ENCODE measurements around the gene INF2.

The INF2 gene

DNA sequence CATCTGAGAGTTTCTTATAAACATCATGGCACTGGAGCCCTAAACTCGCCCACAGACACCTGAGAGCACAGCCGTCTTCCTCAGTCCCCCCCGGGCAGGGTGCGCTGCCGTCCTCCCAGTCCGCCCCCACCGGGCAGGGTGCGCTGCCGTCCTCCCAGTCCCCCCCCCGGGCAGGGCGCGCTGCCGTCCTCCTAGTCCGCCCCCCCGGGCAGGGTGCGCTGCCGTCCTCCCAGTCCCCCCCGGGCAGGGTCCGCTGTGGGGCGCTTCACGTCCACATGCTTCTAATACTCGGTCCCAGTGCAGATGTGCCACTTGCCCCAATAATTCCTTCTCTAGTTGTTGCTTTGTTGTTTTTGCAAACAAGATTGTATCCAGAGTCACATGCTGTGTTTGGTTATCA lies 27.7 kb downstream of the INF2 start:
- H3K4me3 ChIP-seq (ENCODE audit: low read depth, low read length) = no peak overlapping the region
- TF ChIP-seq CTCF (IDR thresholded peaks at IDR 0.05; ENCODE audit: low read depth, low read length) = no peak

DNA sequence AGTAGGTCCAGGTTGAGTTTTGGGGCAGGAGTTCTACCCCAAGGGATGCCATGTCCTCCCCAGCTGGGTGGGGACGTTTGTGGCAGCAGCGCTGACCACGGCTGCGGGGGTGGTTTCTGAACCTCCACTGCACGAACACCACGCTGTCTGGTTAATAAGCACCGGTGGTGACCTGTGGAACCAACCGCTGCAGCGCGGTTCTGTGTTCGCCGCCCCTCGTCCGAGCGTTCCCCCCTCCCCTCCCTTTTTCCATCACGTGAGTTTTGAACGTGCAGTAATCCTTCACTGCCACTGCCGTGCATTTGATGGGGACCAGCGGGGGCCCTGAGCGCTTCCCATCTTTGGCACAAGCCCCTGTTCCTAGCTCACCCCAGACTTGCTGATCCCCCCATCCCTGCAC lies 28.2 kb downstream of the INF2 start:
- no peak for TF ChIP-seq CTCF (IDR thresholded peaks at IDR 0.05; ENCODE audit: low read depth, low read length)
- no peak overlapping the region for H3K4me3 ChIP-seq (ENCODE audit: low read depth, low read length)

DNA sequence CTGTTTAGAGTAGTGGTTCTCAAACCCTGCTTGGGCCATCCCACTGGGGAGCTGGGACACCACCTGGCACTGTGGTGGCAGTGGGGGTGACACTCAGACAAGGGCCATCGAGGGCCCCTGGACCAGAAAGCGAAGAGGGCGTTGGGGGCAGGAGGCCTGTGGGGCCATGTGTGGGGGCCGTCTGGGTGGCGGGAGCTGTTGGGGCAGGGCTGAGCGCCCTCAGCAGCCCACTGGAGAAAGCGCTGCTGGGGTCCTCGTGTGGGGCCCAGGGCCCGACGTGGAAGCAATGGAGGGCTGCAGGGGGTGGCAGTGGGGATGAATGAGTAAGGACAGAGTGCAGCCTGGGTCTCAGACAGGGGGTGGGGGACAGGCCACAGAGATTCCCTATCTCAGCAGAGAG lies 28.7 kb downstream of the INF2 start:
- no peak overlapping the region for H3K4me3 ChIP-seq (ENCODE audit: low read depth, low read length)
- no peak for TF ChIP-seq CTCF (IDR thresholded peaks at IDR 0.05; ENCODE audit: low read depth, low read length)

DNA sequence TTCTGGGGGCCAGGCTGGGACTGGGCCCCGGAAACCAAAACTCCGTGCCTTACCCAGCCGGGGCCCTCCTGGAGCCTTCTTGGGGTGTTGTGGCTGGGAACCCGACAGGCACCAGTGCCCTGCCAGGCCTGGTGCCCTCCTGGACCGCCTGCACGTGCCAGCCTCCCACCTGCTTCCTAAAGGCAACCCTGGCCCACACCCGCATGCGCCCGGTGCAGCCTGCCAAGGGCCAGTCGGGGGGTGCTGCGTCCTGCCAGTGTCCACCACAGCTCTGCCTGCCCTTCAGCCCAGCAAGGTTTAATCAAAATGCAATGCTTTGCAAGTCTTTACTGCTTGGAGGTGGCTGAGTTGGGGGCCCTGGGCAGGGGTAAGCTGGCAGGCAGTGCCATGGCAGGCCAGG lies 29.5 kb downstream of the INF2 start:
- H3K4me3 ChIP-seq (ENCODE audit: low read depth, low read length) = no peak overlapping the region
- no peak for TF ChIP-seq CTCF (IDR thresholded peaks at IDR 0.05; ENCODE audit: low read depth, low read length)

GRCh38 chr14:104719343-104719742 lies 29.9 kb downstream of the INF2 start:
- H3K4me3 ChIP-seq (ENCODE audit: low read depth, low read length) = no peak overlapping the region
- TF ChIP-seq CTCF (IDR thresholded peaks at IDR 0.05; ENCODE audit: low read depth, low read length) = no peak

DNA sequence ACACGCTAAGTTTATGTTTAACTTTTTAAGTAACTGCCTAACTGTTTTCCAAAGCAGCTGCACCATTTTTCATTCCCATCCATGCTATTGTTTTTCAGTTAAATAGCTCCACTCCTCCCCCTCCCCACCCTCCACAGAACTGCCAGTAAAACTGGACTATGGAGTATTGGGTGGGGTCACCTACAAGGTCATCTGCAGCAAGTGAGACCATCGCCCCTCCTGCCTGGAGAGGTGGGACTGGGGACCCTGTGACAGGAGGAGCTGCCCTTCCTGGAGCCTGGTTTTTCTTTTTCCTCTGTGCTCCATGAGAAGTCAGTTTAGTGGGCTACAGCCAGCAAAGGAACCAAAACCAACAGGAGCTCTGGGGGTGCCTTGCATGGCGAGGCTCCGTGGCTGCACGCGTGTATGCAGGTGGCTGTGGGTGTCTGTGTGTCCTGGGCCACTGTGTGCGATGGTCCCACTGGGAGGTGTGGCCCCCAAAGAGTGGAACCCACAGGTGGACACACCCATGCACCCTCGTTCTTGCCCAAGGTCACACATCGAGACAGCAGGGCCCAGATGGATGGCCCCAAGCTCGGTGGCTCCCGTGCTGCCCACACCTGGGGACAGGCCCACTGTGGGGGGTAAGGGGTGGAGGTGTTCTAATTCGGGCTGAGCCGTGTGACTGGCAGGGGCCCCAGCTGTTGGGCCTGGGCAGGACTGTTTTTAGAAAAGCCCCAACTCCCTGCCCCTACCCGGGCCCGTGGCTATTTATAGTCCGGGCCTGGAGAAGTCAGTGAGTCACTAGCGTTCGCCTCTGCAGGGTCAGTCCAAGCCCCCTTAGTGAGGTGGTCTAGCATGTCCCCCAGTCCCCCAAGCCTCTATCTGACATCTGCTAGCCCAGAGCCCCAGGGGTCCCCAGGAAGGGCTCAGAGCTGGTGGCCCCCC lies 32.4 kb downstream of the INF2 start:
- no peak for TF ChIP-seq CTCF (IDR thresholded peaks at IDR 0.05; ENCODE audit: low read depth, low read length)
- no peak overlapping the region for H3K4me3 ChIP-seq (ENCODE audit: low read depth, low read length)

- no peak overlapping the region for H3K4me3 ChIP-seq (ENCODE audit: low read depth, low read length)
- no peak for TF ChIP-seq CTCF (IDR thresholded peaks at IDR 0.05; ENCODE audit: low read depth, low read length)
These were observed 33.7 kb downstream of the INF2 start for GRCh38 chr14:104722938-104723650.
